HepG2 (cell line): ENCODE results near the gene SMCO4. TPM values are rescaled to one million over a fixed set of nuclear protein-coding genes. Genes with fewer than 3 reads are reported as not detected.
A peak's percentile ranks its signal among the peaks of the same experiment; 100 is the strongest.

ENCODE experiments used
- CBX1 ChIP-seq: IDR thresholded peaks from one replicate; pipeline ENCODE4 v1.6.1; 2016; ENCODE audit warnings: antibody characterized with exemption, low read depth
- CERS6 ChIP-seq: sonication (generic); formaldehyde crosslinking; IDR thresholded peaks from 2 replicates; pipeline ENCODE4 v1.5.0; 2020; ENCODE audit warnings: missing genetic modification reagents
- DNMT1 ChIP-seq: sonication (generic); formaldehyde crosslinking; IDR thresholded peaks from 2 replicates; pipeline ENCODE4 v1.5.1; 2020; ENCODE audit warnings: mild to moderate bottlenecking, missing genetic modification reagents
- GATAD2A ChIP-seq: IDR thresholded peaks from 2 replicates; pipeline ENCODE4 v1.6.1; 2016
- HOMEZ ChIP-seq: IDR thresholded peaks from 2 replicates; pipeline ENCODE4 v1.6.1; 2016; ENCODE audit warnings: low read depth
- KDM1A ChIP-seq: IDR thresholded peaks from 2 replicates; pipeline ENCODE4 v1.6.1; 2016; ENCODE audit warnings: missing compliant biosample characterization
- KLF16 ChIP-seq, 2 experiments: sonication (generic) in 1 of 2; formaldehyde crosslinking in 1 of 2; IDR thresholded peaks; 2 replicates each; pipeline versions ENCODE4 v1.6.1 to v1.8.0; 2016 to 2023; ENCODE audit warnings: missing genetic modification reagents in 2 of 2, missing compliant biosample characterization in 1 of 2
- MATR3 ChIP-seq: sonication (generic); formaldehyde crosslinking; IDR thresholded peaks from 2 replicates; pipeline ENCODE4 v1.4.0; 2020; ENCODE audit warnings: missing genetic modification reagents
- NR2F6 ChIP-seq, 2 experiments: IDR thresholded peaks; 2 replicates each; pipeline ENCODE4 v1.6.1; 2016; ENCODE audit warnings: antibody characterized with exemption in 1 of 2, mild to moderate bottlenecking in 1 of 2
- PHF8 ChIP-seq: sonication (generic); formaldehyde crosslinking; IDR thresholded peaks from 2 replicates; pipeline ENCODE4 v1.5.0; 2020; ENCODE audit warnings: missing genetic modification reagents
- PTBP1 ChIP-seq: fragments of 200-400 bp; formaldehyde crosslinking; IDR thresholded peaks from 2 replicates; pipeline ENCODE4 v1.6.1; 2018; ENCODE audit warnings: low read length, low read depth; ENCODE audit not compliant: poor library complexity, severe bottlenecking
- THAP9 ChIP-seq: sonication (generic); formaldehyde crosslinking; IDR thresholded peaks from 2 replicates; pipeline ENCODE4; 2020; ENCODE audit warnings: missing genetic modification reagents, mild to moderate bottlenecking, borderline replicate concordance
- ZBTB33 ChIP-seq: sonication (generic); formaldehyde crosslinking; IDR thresholded peaks from 2 replicates; pipeline ENCODE4 v1.4.0; 2020; ENCODE audit warnings: missing genetic modification reagents
- ZHX1 ChIP-seq: sonication (generic); formaldehyde crosslinking; IDR thresholded peaks from 2 replicates; pipeline ENCODE4 v1.8.1; 2022; ENCODE audit warnings: low read depth, mild to moderate bottlenecking, missing genetic modification reagents
- ZNF3 ChIP-seq: IDR thresholded peaks from 2 replicates; pipeline ENCODE4 v1.7.0; 2017; ENCODE audit warnings: inconsistent platforms
- ZNF343 ChIP-seq: sonication (generic); formaldehyde crosslinking; IDR thresholded peaks from 2 replicates; pipeline ENCODE4 v1.4.0; 2020; ENCODE audit warnings: mild to moderate bottlenecking, missing genetic modification reagents
- ZNF569 ChIP-seq: sonication (generic); formaldehyde crosslinking; IDR thresholded peaks from 2 replicates; pipeline ENCODE4 v1.5.0; 2020; ENCODE audit warnings: mild to moderate bottlenecking, missing genetic modification reagents, moderate library complexity, borderline replicate concordance
- ZNF747 ChIP-seq: sonication (generic); formaldehyde crosslinking; IDR thresholded peaks from 2 replicates; pipeline ENCODE4 v1.8.1; 2023; ENCODE audit warnings: missing genetic modification reagents, mild to moderate bottlenecking, borderline replicate concordance
- ZNF788 ChIP-seq: sonication (generic); formaldehyde crosslinking; IDR thresholded peaks from 2 replicates; pipeline ENCODE4 v1.5.0; 2020; ENCODE audit warnings: mild to moderate bottlenecking, missing genetic modification reagents, borderline replicate concordance
- polyA plus RNA-seq, 8 experiments: library from polyadenylated mRNA; depleted of rRNA in 3 of 8; stranded (reverse) in 7 of 8; unstranded in 1 of 8; fragments of >200 nt; fragmentation: Illumina TruSeq in 4 of 8; extraction: Trizol in 4 of 8; gene quantifications; 2 replicates each; pipeline versions ENCODE4 v1.2.1 to v1.2.3, GENCODE V29; 2011 to 2016; ENCODE audit warnings: low read depth in 4 of 8, missing spikeins in 1 of 8, mixed read lengths in 1 of 8; ENCODE audit not compliant: insufficient read depth in 1 of 8
- total RNA-seq, 5 experiments: library from RNA; depleted of rRNA; stranded (reverse); fragments of >200 nt; fragmentation: Illumina TruSeq; extraction: Trizol; gene quantifications; 2 replicates each; pipeline ENCODE4 v1.2.3, GENCODE V29; 2016; ENCODE audit warnings: low read depth in 1 of 5

The SMCO4 gene
- total and polyA plus RNA-seq, 2 of the 13 experiments (the other 11 are each of a cell fraction or from before 2014, with no cell fraction given), result 10.6 to 28.5 TPM

- TF ChIP-seq NR2F6 (IDR thresholded peaks at IDR 0.05) (no peak), NR2F6 (CRISPR knock-in tag; IDR thresholded peaks at IDR 0.05) (peak; percentile 53; the same call in 1 of the 2 replicates), CERS6 (CRISPR knock-in tag) (no peak), ZNF747 (CRISPR knock-in tag) (peak; percentile 32; the same call in 1 of the 2 replicates), ZNF3 (CRISPR knock-in tag) (peak; percentile 66; the same call in 1 of the 2 replicates), MATR3 (no peak), THAP9 (CRISPR knock-in tag) (0 out of 2 replicates have a peak, but pooled peaks have one; percentile 57), GATAD2A (CRISPR knock-in tag) (peak; percentile 34; the same call in 1 of the 2 replicates), ZNF569 (CRISPR knock-in tag) (no peak), CBX1 (peak; percentile 82), ZNF343 (CRISPR knock-in tag) (peak; percentile 50; the same call in 1 of the 2 replicates), KLF16 (CRISPR knock-in tag; IDR thresholded peaks at IDR 0.05) (peak in 1 of 2 experiments; percentile 62; a peak in 1 of 4 replicates), ZBTB33 (no peak; the same call in 1 of the 2 replicates), KDM1A (CRISPR knock-in tag) (peak; percentile 94), ZNF788 (CRISPR knock-in tag) (peak; percentile 70; the same call in 1 of the 2 replicates), DNMT1 (CRISPR knock-in tag) (peak; percentile 25; the same call in 1 of the 2 replicates), HOMEZ (no peak), PTBP1 (no peak), ZHX1 (CRISPR knock-in tag) (no peak), PHF8 (CRISPR knock-in tag) (peak; percentile 65)
Measured at GRCh38 chr11:93543292-93543977, at the start of gene SMCO4 (continued).
